ENCODE results near the gene ST8SIA1. TPM values are rescaled to one million over a fixed set of nuclear protein-coding genes. Genes with fewer than 3 reads are reported as not detected.

ST8SIA1 gene
- total RNA-seq, 1 donor from 2014 or later: 3.6 TPM

DNA sequence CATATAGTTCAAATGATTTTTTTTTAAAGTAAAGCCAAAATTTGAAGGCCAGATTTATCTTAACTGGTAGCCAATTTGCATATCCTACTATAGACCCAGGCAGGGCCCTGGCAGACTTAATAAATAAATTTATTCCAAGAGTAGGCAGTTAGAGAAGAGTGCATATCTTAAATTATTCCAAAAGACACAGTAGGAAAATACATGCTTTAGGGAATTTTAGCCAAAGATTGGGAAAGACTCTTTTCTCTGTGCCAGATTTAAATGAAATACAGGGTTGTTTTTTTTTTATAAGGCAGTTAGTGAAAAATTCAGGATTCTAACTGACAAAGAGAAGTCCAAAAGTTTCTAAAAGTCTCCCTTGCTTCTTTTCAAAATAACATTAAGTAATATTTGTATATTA lies 65.5 kb downstream of the ST8SIA1 start:
- H3K27ac Mint-ChIP-seq (ENCODE audit: unreplicated experiment): no peak overlapping the region
- peaks cover 35% of the 10 kb centered on the region for H3K4me1 Mint-ChIP-seq (ENCODE audit: unreplicated experiment)
- H3K27me3 Mint-ChIP-seq (ENCODE audit: unreplicated experiment): no peaks in the 10 kb centered on the region
- no peak for DNase-seq (ENCODE audit: extremely low spot score, unreplicated experiment)
- no peaks in the 10 kb centered on the region for H3K9me3 Mint-ChIP-seq (ENCODE audit: unreplicated experiment)
- H3K36me3 Mint-ChIP-seq (ENCODE audit: unreplicated experiment): no peaks in the 10 kb centered on the region
- TF ChIP-seq, protein P1, sequence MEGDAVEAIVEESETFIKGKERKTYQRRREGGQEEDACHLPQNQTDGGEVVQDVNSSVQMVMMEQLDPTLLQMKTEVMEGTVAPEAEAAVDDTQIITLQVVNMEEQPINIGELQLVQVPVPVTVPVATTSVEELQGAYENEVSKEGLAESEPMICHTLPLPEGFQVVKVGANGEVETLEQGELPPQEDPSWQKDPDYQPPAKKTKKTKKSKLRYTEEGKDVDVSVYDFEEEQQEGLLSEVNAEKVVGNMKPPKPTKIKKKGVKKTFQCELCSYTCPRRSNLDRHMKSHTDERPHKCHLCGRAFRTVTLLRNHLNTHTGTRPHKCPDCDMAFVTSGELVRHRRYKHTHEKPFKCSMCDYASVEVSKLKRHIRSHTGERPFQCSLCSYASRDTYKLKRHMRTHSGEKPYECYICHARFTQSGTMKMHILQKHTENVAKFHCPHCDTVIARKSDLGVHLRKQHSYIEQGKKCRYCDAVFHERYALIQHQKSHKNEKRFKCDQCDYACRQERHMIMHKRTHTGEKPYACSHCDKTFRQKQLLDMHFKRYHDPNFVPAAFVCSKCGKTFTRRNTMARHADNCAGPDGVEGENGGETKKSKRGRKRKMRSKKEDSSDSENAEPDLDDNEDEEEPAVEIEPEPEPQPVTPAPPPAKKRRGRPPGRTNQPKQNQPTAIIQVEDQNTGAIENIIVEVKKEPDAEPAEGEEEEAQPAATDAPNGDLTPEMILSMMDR (IDR thresholded peaks at IDR 0.05): no peak
- no peak overlapping the region for H3K4me3 Mint-ChIP-seq (ENCODE audit: unreplicated experiment)

DNA sequence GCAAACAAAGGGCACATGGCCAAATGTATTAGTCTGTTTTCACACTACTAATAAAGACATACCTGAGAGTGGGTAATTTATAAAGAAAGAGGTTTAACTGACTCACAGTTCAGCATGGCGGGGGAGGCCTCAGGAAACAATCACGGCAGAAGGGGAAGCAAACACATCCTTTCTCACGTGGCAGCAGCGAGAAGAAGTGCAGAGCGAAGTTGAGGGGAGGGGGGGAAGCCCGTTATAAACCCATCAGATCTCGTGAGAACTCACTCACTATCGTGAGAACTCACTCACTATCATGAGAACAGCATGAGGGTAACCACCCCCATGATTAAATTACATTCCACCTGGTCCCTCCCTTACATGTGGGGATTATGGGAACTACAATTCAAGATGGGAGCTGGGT lies 66.1 kb downstream of the ST8SIA1 start:
- Mint-ChIP-seq H3K27me3 (ENCODE audit: unreplicated experiment) (no peaks in the 10 kb centered on the region), H3K9me3 (ENCODE audit: unreplicated experiment) (no peaks in the 10 kb centered on the region), H3K4me3 (ENCODE audit: unreplicated experiment) (no peak overlapping the region), H3K36me3 (ENCODE audit: unreplicated experiment) (no peaks in the 10 kb centered on the region), H3K27ac (ENCODE audit: unreplicated experiment) (no peak overlapping the region), H3K4me1 (ENCODE audit: unreplicated experiment) (peaks cover 33% of the 10 kb centered on the region)
- no peak for DNase-seq (ENCODE audit: extremely low spot score, unreplicated experiment)
- TF ChIP-seq, protein P1 (IDR thresholded peaks at IDR 0.05): no peak

DNA sequence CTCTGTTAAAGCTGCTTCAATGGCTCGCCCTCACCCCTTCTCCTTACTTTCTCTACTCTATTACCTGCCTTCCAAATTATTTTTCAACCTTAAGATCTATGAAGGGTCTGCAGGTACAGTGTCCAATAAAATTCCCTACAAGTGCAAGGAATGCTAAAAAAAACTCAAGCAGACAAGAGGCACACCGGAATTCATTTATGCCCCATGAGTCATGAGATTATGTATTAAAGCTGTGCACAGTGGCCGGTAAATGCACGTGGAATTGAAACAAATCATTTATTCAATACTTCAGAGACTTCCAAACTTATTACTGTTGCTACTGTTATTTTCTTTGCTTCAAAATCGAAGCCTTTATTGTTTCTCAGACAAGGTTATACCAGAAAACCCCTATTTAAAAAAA lies 68.4 kb downstream of the ST8SIA1 start:
- Mint-ChIP-seq H3K27ac (ENCODE audit: unreplicated experiment) (no peak overlapping the region), H3K4me3 (ENCODE audit: unreplicated experiment) (no peak overlapping the region), H3K9me3 (ENCODE audit: unreplicated experiment) (no peaks in the 10 kb centered on the region), H3K4me1 (ENCODE audit: unreplicated experiment) (peaks cover 14% of the 10 kb centered on the region), H3K36me3 (ENCODE audit: unreplicated experiment) (no peaks in the 10 kb centered on the region), H3K27me3 (ENCODE audit: unreplicated experiment) (no peaks in the 10 kb centered on the region)
- TF ChIP-seq, protein P1 (IDR thresholded peaks at IDR 0.05): no peak
- DNase-seq (ENCODE audit: extremely low spot score, unreplicated experiment): no peak

DNA sequence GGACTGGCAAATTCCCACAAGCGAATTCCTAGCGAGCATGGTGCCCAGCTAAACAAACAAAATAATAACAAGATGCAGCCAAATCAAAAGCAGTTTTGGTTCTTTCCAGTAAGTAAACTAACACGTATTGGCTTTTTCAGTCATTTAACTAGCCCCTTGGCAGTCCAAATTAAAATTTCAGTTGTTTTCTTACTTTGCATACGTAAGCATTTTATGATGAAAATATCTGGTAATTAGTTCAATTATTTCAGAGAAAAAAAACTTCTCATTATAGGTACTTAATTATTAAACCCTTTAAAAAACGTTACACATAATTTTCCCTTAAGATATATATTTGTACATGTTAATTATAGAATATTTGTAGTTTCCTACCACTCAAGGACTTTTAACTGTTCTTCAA lies 70.1 kb downstream of the ST8SIA1 start:
- Mint-ChIP-seq H3K27ac (ENCODE audit: unreplicated experiment) (no peak overlapping the region), H3K9me3 (ENCODE audit: unreplicated experiment) (no peaks in the 10 kb centered on the region), H3K4me3 (ENCODE audit: unreplicated experiment) (no peak overlapping the region), H3K36me3 (ENCODE audit: unreplicated experiment) (no peaks in the 10 kb centered on the region), H3K4me1 (ENCODE audit: unreplicated experiment) (peaks cover 6% of the 10 kb centered on the region), H3K27me3 (ENCODE audit: unreplicated experiment) (no peaks in the 10 kb centered on the region)
- no peak for DNase-seq (ENCODE audit: extremely low spot score, unreplicated experiment)
- TF ChIP-seq, protein P1 (IDR thresholded peaks at IDR 0.05): no peak

DNA sequence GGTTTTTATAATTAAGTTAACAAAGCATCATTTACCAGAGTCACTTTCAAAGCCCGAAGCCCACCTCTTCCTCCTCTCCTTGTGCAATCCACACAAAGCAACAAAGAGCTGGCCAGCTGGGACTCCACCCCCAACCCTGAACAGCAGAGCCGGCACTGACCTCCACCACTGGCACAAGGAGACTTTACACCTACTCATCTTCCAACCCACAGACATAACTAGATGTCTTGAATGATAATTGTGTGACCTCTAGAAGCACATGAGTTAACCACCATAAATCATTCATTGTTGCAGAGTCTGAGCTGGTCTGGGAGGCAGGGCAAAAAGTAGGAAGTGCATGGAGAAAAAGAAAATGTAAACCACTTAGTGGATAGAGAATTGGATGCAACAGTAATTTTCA lies 72.2 kb downstream of the ST8SIA1 start:
- Mint-ChIP-seq H3K27me3 (ENCODE audit: unreplicated experiment) (no peaks in the 10 kb centered on the region), H3K36me3 (ENCODE audit: unreplicated experiment) (no peaks in the 10 kb centered on the region), H3K27ac (ENCODE audit: unreplicated experiment) (no peak overlapping the region), H3K9me3 (ENCODE audit: unreplicated experiment) (no peaks in the 10 kb centered on the region), H3K4me1 (ENCODE audit: unreplicated experiment) (peaks cover 3% of the 10 kb centered on the region), H3K4me3 (ENCODE audit: unreplicated experiment) (no peak overlapping the region)
- TF ChIP-seq, protein P1 (IDR thresholded peaks at IDR 0.05): no peak
- no peak for DNase-seq (ENCODE audit: extremely low spot score, unreplicated experiment)

Data from osteocyte (in vitro differentiated cells).